Naive thymus-derived CD8-positive, alpha-beta T cell (primary cell): Measurements from ENCODE around the gene ZNF69. TPM values are rescaled to one million over a fixed set of nuclear protein-coding genes. Genes with fewer than 3 reads are reported as not detected.
"Not testable (repeated sequence)": the region's sequence is repeated elsewhere in the genome, so short reads cannot be mapped to it uniquely, and the experiment has no call there.

ENCODE experiments used
- ATAC-seq, 2 donors: fragments of 150-1000 bp; cut with Tn5 transposase in 1 of 2; sonication (Bioruptor Pico), chemical (Tn5 transposase) in 1 of 2; 1 replicate in 1 of 2; 2 replicates in 1 of 2; pipeline ENCODE4 v1.10.0; 2021; ENCODE audit warnings: mild to moderate bottlenecking in 2 of 2, moderate library complexity in 2 of 2
- POLR2A ChIA-PET: fragments of 350-600 bp; sonication (Branson Sonifier 250); formaldehyde crosslinking; loops from one replicate; lab custom pipeline; 2021; ENCODE audit warnings: antibody characterized with exemption; lab: Charles Lee
- DNase-seq, 10 donors: peaks; one replicate each; pipeline versions ENCODE4 v3.0.0 to v3.0.0-alpha.2; 2020 to 2022
- H3K27ac Mint-ChIP-seq, 10 donors: one replicate each; pipeline ENCODE4 v1.8.0; 2020 to 2022; ENCODE audit warnings: mild to moderate bottlenecking in 10 of 10, mixed read lengths in 10 of 10, moderate library complexity in 4 of 10, inconsistent platforms in 1 of 10
- H3K27me3 Mint-ChIP-seq, 5 donors: one replicate each; pipeline ENCODE4 v1.8.0; 2021 to 2022; ENCODE audit warnings: mixed read lengths in 5 of 5
- H3K36me3 Mint-ChIP-seq, 3 donors: one replicate each; pipeline ENCODE4 v1.8.0; 2020 to 2022; ENCODE audit warnings: mixed read lengths in 3 of 3, mild to moderate bottlenecking in 2 of 3, inconsistent platforms in 1 of 3
- H3K4me1 Mint-ChIP-seq, 4 donors: one replicate each; pipeline ENCODE4 v1.8.0; 2021 to 2022; ENCODE audit warnings: mixed read lengths in 4 of 4
- H3K4me3 Mint-ChIP-seq, 10 donors: one replicate each; pipeline ENCODE4 v1.8.0; 2020 to 2022; ENCODE audit warnings: mild to moderate bottlenecking in 10 of 10, mixed read lengths in 10 of 10, moderate library complexity in 6 of 10, inconsistent platforms in 1 of 10
- H3K9me3 Mint-ChIP-seq, 9 donors: one replicate each; pipeline ENCODE4 v1.8.0; 2020 to 2022; ENCODE audit warnings: mixed read lengths in 9 of 9, mild to moderate bottlenecking in 3 of 9, inconsistent platforms in 1 of 9, moderate library complexity in 1 of 9
- polyA plus RNA-seq, 3 donors: library from polyadenylated mRNA; unstranded; fragments of 300-500 nt; fragmentation: Illumina TruSeq; gene quantifications; one replicate each; pipeline ENCODE4 v1.2.3, GENCODE V29; 2021
- total RNA-seq, 8 experiments: library from RNA in 2 of 8; stranded (reverse) in 2 of 8; gene quantifications; one replicate each; pipeline ENCODE4 v1.2.3 and lab custom pipeline; 2021 to 2026

ZNF69 gene
- total and polyA plus RNA-seq, 5 experiments from 2014 or later: 4.6 to 19.6 (median 10.5) TPM

- Mint-ChIP-seq H3K27ac (no peak overlapping the region), H3K9me3 (peaks cover 0 to 97% (median 57%) of the 10 kb centered on the region in 9 donors), H3K27me3 (no peaks in the 10 kb centered on the region), H3K4me1 (no peaks in the 10 kb centered on the region), H3K4me3 (no peak overlapping the region), H3K36me3 (peaks cover 48 to 87% (median 69%) of the 10 kb centered on the region in 3 donors)
- POLR2A ChIA-PET: no interaction called here
- ATAC-seq: no peak
- DNase-seq: no peak
These were observed 19.4 kb upstream of the ZNF69 start for GRCh38 chr19:11868188-11868587.

DNA sequence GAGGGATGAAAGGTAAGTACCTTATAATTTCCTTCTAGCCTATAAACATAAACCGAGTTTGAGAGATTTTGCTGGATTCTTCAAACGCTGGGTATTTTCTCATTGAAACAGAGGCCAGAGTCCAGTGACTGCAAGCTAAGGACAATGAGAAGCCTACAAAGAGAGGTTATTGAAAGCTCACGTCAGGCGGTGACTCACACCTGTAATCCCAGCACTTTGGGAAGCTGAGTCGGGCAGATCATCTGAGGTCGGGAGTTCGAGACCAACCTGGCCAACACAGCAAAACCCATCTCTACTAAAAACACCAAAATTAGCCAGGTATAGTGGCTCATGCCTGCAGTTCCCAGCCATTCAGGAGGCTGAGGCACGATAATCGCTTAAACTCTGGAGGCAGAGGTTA lies 15.0 kb upstream of the ZNF69 start:
- POLR2A ChIA-PET: interaction anchor here (1.2 kb wide), 1 partner anchor 24 kb away, joined by 4 read pairs; no protein-coding TSS in a partner anchor
- H3K9me3 Mint-ChIP-seq: peaks cover 0 to 63% (median 29%) of the 10 kb centered on the region in 9 donors
- peaks cover 15 to 45% (median 32%) of the 10 kb centered on the region in 3 donors for H3K36me3 Mint-ChIP-seq

GRCh38 chr19:11873762-11874161 lies 13.8 kb upstream of the ZNF69 start:
- H3K9me3 Mint-ChIP-seq: peaks cover 0 to 51% (median 18%) of the 10 kb centered on the region in 9 donors
- no peaks in the 10 kb centered on the region for H3K27me3 Mint-ChIP-seq
- H3K36me3 Mint-ChIP-seq: peaks cover 4 to 33% (median 21%) of the 10 kb centered on the region in 3 donors
- no peaks in the 10 kb centered on the region for H3K4me1 Mint-ChIP-seq
- H3K27ac Mint-ChIP-seq: no peak overlapping the region
- DNase-seq: no peak
- H3K4me3 Mint-ChIP-seq: no peak overlapping the region
- no peak for ATAC-seq
- POLR2A ChIA-PET: interaction anchor here (0.7 to 1.2 kb wide), 2 partner anchors 25 to 796 kb away, joined by 3 to 4 read pairs; no protein-coding TSS in a partner anchor

More for the DNA sequence above, 15.0 kb upstream of the ZNF69 start:
- H3K27ac Mint-ChIP-seq: no peak overlapping the region
- H3K27me3 Mint-ChIP-seq: no peaks in the 10 kb centered on the region
- no peak overlapping the region for H3K4me3 Mint-ChIP-seq
- no peaks in the 10 kb centered on the region for H3K4me1 Mint-ChIP-seq
- ATAC-seq (no peak), DNase-seq (no peak)

DNA sequence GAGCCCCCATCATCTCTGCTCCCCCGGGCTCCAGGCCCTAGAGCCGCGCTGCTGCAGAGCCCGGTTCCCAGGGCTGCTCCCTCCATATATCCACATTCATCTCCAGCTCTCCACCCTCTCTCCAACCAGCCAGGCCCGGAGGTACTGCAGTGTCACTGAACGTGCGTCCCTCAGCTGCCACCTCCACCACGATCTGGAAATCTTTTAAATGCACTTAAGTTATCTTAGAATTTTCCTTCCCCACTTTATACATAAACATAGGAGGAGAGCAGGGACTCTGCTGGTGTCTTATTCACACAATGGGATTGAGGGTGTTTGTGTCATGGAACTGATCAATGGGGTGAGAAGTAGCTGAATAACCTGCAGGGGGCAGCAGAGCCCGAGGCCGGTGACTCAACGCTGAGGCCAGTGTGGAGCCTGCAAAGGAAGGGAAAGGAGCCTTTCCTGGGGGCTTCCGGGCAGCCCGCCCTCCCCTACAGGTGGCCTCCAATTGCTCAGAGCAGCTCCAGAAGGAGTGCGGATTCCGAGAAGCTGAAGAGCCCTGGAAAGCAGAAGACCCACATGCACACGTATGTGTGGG lies 7.8 kb upstream of the ZNF69 start:
- H3K27me3 Mint-ChIP-seq, H3K9me3 Mint-ChIP-seq, H3K36me3 Mint-ChIP-seq, H3K4me1 Mint-ChIP-seq, H3K4me3 Mint-ChIP-seq, H3K27ac Mint-ChIP-seq: not testable (repeated sequence)
- POLR2A ChIA-PET: interaction anchor here (0.8 to 1.9 kb wide), 2 partner anchors 109 to 261 kb away, joined by 3 to 5 read pairs; partner anchors contain the start of gene ZNF20
- ATAC-seq (peak in 1 of 2 donors; percentile 54), DNase-seq (peak in 7 of 10 donors; percentile 16 to 26 (median 24))

- Mint-ChIP-seq H3K4me1 (peaks cover 0 to 2% (median 1%) of the 10 kb centered on the region in 4 donors), H3K4me3 (no peak overlapping the region), H3K36me3 (no peaks in the 10 kb centered on the region), H3K27me3 (peaks cover 0 to 2% (median 0%) of the 10 kb centered on the region in 5 donors), H3K27ac (no peak overlapping the region), H3K9me3 (peaks cover 0 to 5% (median 0%) of the 10 kb centered on the region in 9 donors)
- ATAC-seq (no peak), DNase-seq (no peak)
- POLR2A ChIA-PET: interaction anchor here (1.9 kb wide), 1 partner anchor 260 kb away, joined by 5 read pairs; the partner anchor contains the start of gene ZNF20
These were observed 7.0 kb upstream of the ZNF69 start for GRCh38 chr19:11880598-11880997.

- Mint-ChIP-seq H3K4me3 (no peak overlapping the region), H3K27me3 (peaks cover 0 to 2% (median 0%) of the 10 kb centered on the region in 5 donors), H3K4me1 (peaks cover 0 to 2% (median 1%) of the 10 kb centered on the region in 4 donors), H3K9me3 (peaks cover 0 to 5% (median 0%) of the 10 kb centered on the region in 9 donors), H3K27ac (peak overlapping the region in 1 of 10 donors; percentile 15), H3K36me3 (no peaks in the 10 kb centered on the region)
- ATAC-seq (peak; percentile 79 to 86), DNase-seq (peak; percentile 24 to 77 (median 63))
- POLR2A ChIA-PET: interaction anchor here (1.9 kb wide), 1 partner anchor 260 kb away, joined by 5 read pairs; the partner anchor contains the start of gene ZNF20
These were observed 6.3 kb upstream of the ZNF69 start for GRCh38 chr19:11881151-11881800.

GRCh38 chr19:11882606-11883005 lies 5.0 kb upstream of the ZNF69 start:
- POLR2A ChIA-PET: interaction anchor here (1.1 kb wide), 1 partner anchor 34 kb away, joined by 4 read pairs; the partner anchor contains the start of gene ZNF439

GRCh38 chr19:11887234-11887610 lies 360 bp upstream of the ZNF69 start:
- H3K27ac Mint-ChIP-seq: peak overlapping the region; percentile 87 to 96 (median 94)

More at GRCh38 chr19:11882606-11883005, 5.0 kb upstream of the ZNF69 start:
- H3K4me1 Mint-ChIP-seq: peaks cover 3 to 10% (median 8%) of the 10 kb centered on the region in 4 donors
- no peak overlapping the region for H3K27ac Mint-ChIP-seq
- DNase-seq (no peak), ATAC-seq (no peak)
- H3K27me3 Mint-ChIP-seq: peaks cover 0 to 2% (median 0%) of the 10 kb centered on the region in 5 donors
- no peaks in the 10 kb centered on the region for H3K36me3 Mint-ChIP-seq
- peaks cover 0 to 8% (median 0%) of the 10 kb centered on the region in 9 donors for H3K9me3 Mint-ChIP-seq
- no peak overlapping the region for H3K4me3 Mint-ChIP-seq

GRCh38 chr19:11889901-11890300 lies 2.3 kb downstream of the ZNF69 start:
- Mint-ChIP-seq H3K4me3 (peak overlapping the region in 7 of 10 donors; percentile 4 to 69 (median 37)), H3K27ac (peak overlapping the region in 6 of 10 donors; percentile 0 to 87 (median 46)), H3K4me1 (peaks cover 25 to 43% (median 36%) of the 10 kb centered on the region in 4 donors), H3K9me3 (peaks cover 0 to 11% (median 2%) of the 10 kb centered on the region in 9 donors), H3K36me3 (peaks cover 7 to 22% (median 15%) of the 10 kb centered on the region in 3 donors)
- not testable (repeated sequence) for DNase-seq, H3K27me3 Mint-ChIP-seq, ATAC-seq
- POLR2A ChIA-PET: interaction anchor here (1.4 kb wide), 1 partner anchor 270 kb away, joined by 3 read pairs; no protein-coding TSS in a partner anchor

More at GRCh38 chr19:11887234-11887610, 360 bp upstream of the ZNF69 start:
- Mint-ChIP-seq H3K4me3 (peak overlapping the region; percentile 91 to 98 (median 94)), H3K9me3 (peaks cover 0 to 8% (median 0%) of the 10 kb centered on the region in 9 donors), H3K27me3 (no peaks in the 10 kb centered on the region), H3K4me1 (peaks cover 23 to 42% (median 35%) of the 10 kb centered on the region in 4 donors), H3K36me3 (peaks cover 0 to 4% (median 0%) of the 10 kb centered on the region in 3 donors)
- POLR2A ChIA-PET: interaction anchor here (0.5 to 2.2 kb wide), 5 partner anchors 37 to 725 kb away, joined by 3 to 10 read pairs (median 3); partner anchors contain the start of gene ZNF700
- no peak for ATAC-seq
- DNase-seq: no peak

DNA sequence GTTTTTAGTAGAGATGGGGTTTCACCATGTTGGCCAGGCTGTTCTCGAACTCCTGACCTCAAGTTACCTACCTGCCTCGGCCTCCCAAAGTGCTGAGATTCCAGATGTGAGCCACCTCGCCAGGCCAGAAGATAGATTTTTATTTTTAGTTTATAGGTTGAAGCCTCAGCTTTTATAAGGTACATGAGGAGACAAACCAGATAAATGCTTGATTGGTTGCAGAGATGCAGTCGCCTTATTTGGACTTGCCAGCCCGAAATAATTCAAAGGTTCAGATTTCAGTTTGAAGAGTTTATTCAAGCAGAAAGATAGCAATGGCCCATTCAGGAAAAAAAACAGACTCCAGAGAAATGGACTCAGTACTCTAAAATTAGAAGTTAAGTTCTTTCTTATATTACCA lies 3.1 kb downstream of the ZNF69 start:
- no peak for ATAC-seq
- H3K27ac Mint-ChIP-seq: no peak overlapping the region
- peaks cover 14 to 29% (median 21%) of the 10 kb centered on the region in 3 donors for H3K36me3 Mint-ChIP-seq
- POLR2A ChIA-PET: interaction anchor here (0.7 kb wide), 1 partner anchor 701 kb away, joined by 4 read pairs; no protein-coding TSS in a partner anchor
- no peak overlapping the region for H3K4me3 Mint-ChIP-seq
- peaks cover 30 to 48% (median 37%) of the 10 kb centered on the region in 4 donors for H3K4me1 Mint-ChIP-seq
- H3K9me3 Mint-ChIP-seq: peaks cover 3 to 19% (median 7%) of the 10 kb centered on the region in 9 donors
- H3K27me3 Mint-ChIP-seq: no peaks in the 10 kb centered on the region
- DNase-seq: no peak

- Mint-ChIP-seq H3K27ac (peak overlapping the region in 1 of 10 donors; percentile 83), H3K4me1 (peaks cover 6 to 18% (median 10%) of the 10 kb centered on the region in 4 donors), H3K36me3 (peaks cover 27 to 56% (median 39%) of the 10 kb centered on the region in 3 donors), H3K9me3 (peaks cover 10 to 45% (median 22%) of the 10 kb centered on the region in 9 donors), H3K27me3 (no peaks in the 10 kb centered on the region), H3K4me3 (no peak overlapping the region)
- POLR2A ChIA-PET: no interaction called here
- DNase-seq: no peak
- no peak for ATAC-seq
These were observed 7.3 kb downstream of the ZNF69 start for GRCh38 chr19:11894851-11895250.

DNA sequence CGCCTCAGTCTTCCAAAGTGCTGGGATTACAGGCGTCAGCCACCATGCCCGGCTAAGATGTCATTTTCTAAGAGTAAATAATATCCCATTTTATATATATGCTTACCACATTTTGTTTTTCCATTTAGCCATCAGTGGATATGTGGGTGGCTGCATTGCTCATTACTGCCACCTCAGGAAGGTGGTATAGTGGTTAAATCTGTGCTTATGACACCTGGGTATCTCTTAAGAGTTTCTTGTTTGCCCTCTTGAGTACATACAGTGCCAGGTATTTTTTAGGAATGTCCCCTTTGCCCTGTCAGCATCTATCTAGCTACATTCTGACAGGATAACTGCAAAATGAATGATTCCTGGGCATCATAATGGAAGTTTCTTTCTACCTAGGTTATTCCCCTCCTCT lies 14.6 kb downstream of the ZNF69 start:
- Mint-ChIP-seq H3K9me3 (peaks cover 0 to 93% (median 31%) of the 10 kb centered on the region in 9 donors), H3K27me3 (no peaks in the 10 kb centered on the region), H3K4me1 (no peaks in the 10 kb centered on the region), H3K36me3 (peaks cover 50 to 86% (median 57%) of the 10 kb centered on the region in 3 donors), H3K4me3 (no peak overlapping the region), H3K27ac (no peak overlapping the region)
- POLR2A ChIA-PET: no interaction called here
- DNase-seq: no peak
- no peak for ATAC-seq
